ENCODE results near the gene FHIT. TPM values are rescaled to one million over a fixed set of nuclear protein-coding genes. Genes with fewer than 3 reads are reported as not detected.

FHIT gene
- polyA plus RNA-seq, 1 of the 3 experiments (the other 2 are of a cell fraction), result 0.41 TPM

GRCh38 chr3:60497902-60498301 lies 753.4 kb downstream of the FHIT start (continued):
- TF ChIP-seq TEAD4 (IDR thresholded peaks at IDR 0.05; ENCODE audit: borderline replicate concordance, insufficient read depth) (no peak), USF2 (IDR thresholded peaks at IDR 0.05; ENCODE audit: borderline replicate concordance, low read depth, low read length) (no peak), USF1 (IDR thresholded peaks at IDR 0.05; ENCODE audit: borderline replicate concordance, low read depth) (no peak), GABPA (IDR thresholded peaks at IDR 0.05; ENCODE audit: low read depth) (no peak), RXRA (IDR thresholded peaks at IDR 0.05; ENCODE audit: borderline replicate concordance, low read depth) (no peak), POLR2AphosphoS5 (IDR thresholded peaks at IDR 0.05; ENCODE audit: low read depth, low read length) (no peak), RAD21 (IDR thresholded peaks at IDR 0.05; ENCODE audit: low read length) (peak; percentile 1; the same call in 1 of the 2 replicates), GATA2 (CRISPR knock-in tag; IDR thresholded peaks at IDR 0.05) (0 out of 2 replicates have a peak, but pooled peaks have one; percentile 23), EP300 (IDR thresholded peaks at IDR 0.05; ENCODE audit: borderline replicate concordance in 1 of 2, low read depth in 1 of 2, low read length in 1 of 2) (peak in 1 of 2 experiments; percentile 32; a peak in 1 of 4 replicates), JUND (IDR thresholded peaks at IDR 0.05) (no peak), ELF1 (IDR thresholded peaks at IDR 0.05) (no peak), MEF2A (IDR thresholded peaks at IDR 0.05; ENCODE audit: borderline replicate concordance, low read depth) (no peak), MXI1 (IDR thresholded peaks at IDR 0.05; ENCODE audit: low read depth, low read length) (no peak), FOXJ3 (CRISPR knock-in tag; IDR thresholded peaks at IDR 0.05) (no peak), REST (IDR thresholded peaks at IDR 0.05; ENCODE audit: low read depth, low read length) (no peak), SMC3 (IDR thresholded peaks at IDR 0.05; ENCODE audit: low read depth, low read length) (no peak), RCOR1 (IDR thresholded peaks at IDR 0.05; ENCODE audit: low read length) (no peak), NFIC (IDR thresholded peaks at IDR 0.05; ENCODE audit: borderline replicate concordance) (no peak)

- TF ChIP-seq CTCF (IDR thresholded peaks at IDR 0.05) (no peak), ZBTB33 (IDR thresholded peaks at IDR 0.05; ENCODE audit: borderline replicate concordance, low read depth) (no peak)
These were observed 760.3 kb downstream of the FHIT start for GRCh38 chr3:60490992-60491391.

More at GRCh38 chr3:60490992-60491391, 760.3 kb downstream of the FHIT start:
- H3K9me2 ChIP-seq, result no peaks in the 10 kb centered on the region
- H3K9ac ChIP-seq, result no peak overlapping the region
- ChIA-PET POLR2A (no interaction called here), CTCF (no interaction called here)
- H3K27ac ChIP-seq (ENCODE audit: low read depth in 2 of 2, low read length in 1 of 2), result no peak overlapping the region
- no peak overlapping the region for H3K4me3 ChIP-seq (ENCODE audit: low read depth in 2 of 2, low read length in 1 of 2)
- H3K36me3 ChIP-seq (replicated peaks in 1 of 2; ENCODE audit: control insufficient read depth in 1 of 2, insufficient read depth in 2 of 2, low read length in 1 of 2), result no peaks in the 10 kb centered on the region
- no peaks in the 10 kb centered on the region for H3F3A ChIP-seq (replicated peaks; ENCODE audit: insufficient read depth)
- no peaks in the 10 kb centered on the region for H3K79me2 ChIP-seq (ENCODE audit: insufficient read depth)
- no peaks in the 10 kb centered on the region for H3K27me3 ChIP-seq (ENCODE audit: insufficient read depth)
- no peaks in the 10 kb centered on the region for H3K9me3 ChIP-seq
- no peak overlapping the region for H2AFZ ChIP-seq (ENCODE audit: low read depth)
- no peaks in the 10 kb centered on the region for H4K20me1 ChIP-seq (ENCODE audit: insufficient read depth)
- WGBS (ENCODE audit: low lambda C conversion rate), result 42% methylated on average over 2 of the region's 2 CpGs
- DNase-seq, result no peak
- H3K4me1 ChIP-seq (ENCODE audit: control insufficient read depth in 1 of 2, insufficient read depth in 2 of 2, low read depth in 1 of 2, low read length in 1 of 2), result no peaks in the 10 kb centered on the region
- H3K4me2 ChIP-seq, result no peak overlapping the region
